Mononuclear cell (primary cell): ENCODE data around the gene BEND5. TPM values are rescaled to one million over a fixed set of nuclear protein-coding genes. Genes with fewer than 3 reads are reported as not detected.

ENCODE experiments used
- H3K27me3 ChIP-seq: 2 replicates; pipeline ENCODE4 v1.6.0; 2011; ENCODE audit warnings: low read length, control low read depth; ENCODE audit not compliant: insufficient read depth
- H3K4me1 ChIP-seq: 2 replicates; pipeline ENCODE4 v1.5.1; 2011; ENCODE audit warnings: mild to moderate bottlenecking, low read length, control low read depth; ENCODE audit not compliant: insufficient read depth
- H3K4me3 ChIP-seq: 2 replicates; pipeline ENCODE4 v1.5.1; 2011; ENCODE audit warnings: mild to moderate bottlenecking, low read length, moderate library complexity
- H3K9me3 ChIP-seq: 2 replicates; pipeline ENCODE4 v1.5.1; 2011; ENCODE audit warnings: low read depth, mild to moderate bottlenecking, control low read depth, low read length
- total RNA-seq: library from RNA; depleted of rRNA; stranded (reverse); fragments of >200 nt; gene quantifications from one replicate; pipeline ENCODE4 v1.2.3, GENCODE V29; 2012

BEND5 gene
- total RNA-seq, 1 donor, result 5.1 TPM

GRCh38 chr1:48718116-48718630 is 58.5 kb downstream of the BEND5 start:
- no peaks in the 10 kb centered on the region for H3K27me3 ChIP-seq
- no peaks in the 10 kb centered on the region for H3K9me3 ChIP-seq
- H3K4me1 ChIP-seq, result no peaks in the 10 kb centered on the region
- H3K4me3 ChIP-seq, result no peak overlapping the region

GRCh38 chr1:48717082-48717481 is 59.6 kb downstream of the BEND5 start:
- no peaks in the 10 kb centered on the region for H3K27me3 ChIP-seq
- no peaks in the 10 kb centered on the region for H3K9me3 ChIP-seq
- H3K4me1 ChIP-seq, result no peaks in the 10 kb centered on the region
- H3K4me3 ChIP-seq, result no peak overlapping the region

GRCh38 chr1:48715921-48716320 is 60.8 kb downstream of the BEND5 start:
- Histone ChIP-seq H3K27me3 (no peaks in the 10 kb centered on the region), H3K9me3 (no peaks in the 10 kb centered on the region), H3K4me1 (no peaks in the 10 kb centered on the region), H3K4me3 (no peak overlapping the region)

GRCh38 chr1:48710915-48711314 is 65.8 kb downstream of the BEND5 start:
- H3K27me3 ChIP-seq, result no peaks in the 10 kb centered on the region
- H3K4me1 ChIP-seq, result no peaks in the 10 kb centered on the region
- H3K9me3 ChIP-seq, result no peaks in the 10 kb centered on the region
- no peak overlapping the region for H3K4me3 ChIP-seq

GRCh38 chr1:48710318-48710717 is 66.4 kb downstream of the BEND5 start:
- Histone ChIP-seq H3K9me3 (no peaks in the 10 kb centered on the region), H3K4me3 (no peak overlapping the region), H3K27me3 (no peaks in the 10 kb centered on the region), H3K4me1 (no peaks in the 10 kb centered on the region)

GRCh38 chr1:48704736-48705135 is 72.0 kb downstream of the BEND5 start:
- H3K4me3 ChIP-seq, result no peak overlapping the region
- H3K4me1 ChIP-seq, result no peaks in the 10 kb centered on the region
- no peaks in the 10 kb centered on the region for H3K27me3 ChIP-seq
- no peaks in the 10 kb centered on the region for H3K9me3 ChIP-seq

DNA sequence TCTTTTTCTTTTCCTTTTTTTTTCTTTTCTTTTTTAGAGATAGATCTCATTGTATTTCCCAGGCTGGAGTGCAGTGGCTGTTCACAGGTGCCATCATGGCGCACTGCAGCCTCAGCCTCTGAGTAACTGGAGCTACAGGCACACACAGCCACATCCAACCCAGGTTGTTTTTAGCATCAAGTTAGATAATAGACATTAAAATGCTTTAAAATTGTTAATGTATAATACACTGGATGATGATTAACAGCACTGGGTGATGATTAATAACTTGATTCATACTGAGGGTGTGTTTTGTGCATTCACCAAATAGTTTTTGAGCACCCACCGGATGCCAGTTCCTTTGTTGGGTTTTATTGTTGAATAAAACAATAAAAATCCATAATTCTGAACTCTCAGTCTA is 75.2 kb downstream of the BEND5 start:
- H3K9me3 ChIP-seq, result no peaks in the 10 kb centered on the region
- H3K4me3 ChIP-seq, result no peak overlapping the region
- H3K4me1 ChIP-seq, result no peaks in the 10 kb centered on the region
- H3K27me3 ChIP-seq, result no peaks in the 10 kb centered on the region

- Histone ChIP-seq H3K4me1 (no peaks in the 10 kb centered on the region), H3K9me3 (no peaks in the 10 kb centered on the region)
These were observed 79.5 kb downstream of the BEND5 start for GRCh38 chr1:48697066-48697707.

GRCh38 chr1:48695161-48695560 is 81.5 kb downstream of the BEND5 start:
- H3K4me3 ChIP-seq, result no peak overlapping the region
- H3K27me3 ChIP-seq, result no peaks in the 10 kb centered on the region
- no peaks in the 10 kb centered on the region for H3K4me1 ChIP-seq
- H3K9me3 ChIP-seq, result no peaks in the 10 kb centered on the region

More at GRCh38 chr1:48697066-48697707, 79.5 kb downstream of the BEND5 start:
- no peak overlapping the region for H3K4me3 ChIP-seq
- no peaks in the 10 kb centered on the region for H3K27me3 ChIP-seq

- Histone ChIP-seq H3K4me1 (no peaks in the 10 kb centered on the region), H3K9me3 (no peaks in the 10 kb centered on the region), H3K4me3 (no peak overlapping the region), H3K27me3 (no peaks in the 10 kb centered on the region)
These were observed 82.9 kb downstream of the BEND5 start for GRCh38 chr1:48693674-48694320.

DNA sequence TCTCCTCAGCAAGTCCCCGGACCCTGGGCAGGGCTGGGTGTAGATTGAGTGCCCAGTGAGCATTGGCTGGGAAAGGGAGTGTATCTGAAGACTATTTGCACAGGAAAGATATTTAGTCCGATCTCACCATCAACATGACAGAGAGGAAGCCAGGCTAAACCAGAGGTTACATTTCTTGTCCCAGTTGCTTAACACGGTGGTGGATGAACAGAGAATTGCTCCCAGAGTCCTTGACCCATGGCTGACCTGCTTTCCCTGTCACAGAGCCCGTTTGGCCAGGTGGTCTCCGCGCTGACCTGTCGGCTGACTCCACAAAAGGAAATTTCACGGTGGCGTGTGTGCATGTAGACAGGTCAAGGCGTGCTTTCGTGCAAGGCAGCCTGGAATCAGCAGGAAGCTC is 83.5 kb downstream of the BEND5 start:
- H3K4me3 ChIP-seq, result no peak overlapping the region
- H3K27me3 ChIP-seq, result no peaks in the 10 kb centered on the region
- H3K4me1 ChIP-seq, result no peaks in the 10 kb centered on the region
- H3K9me3 ChIP-seq, result no peaks in the 10 kb centered on the region

DNA sequence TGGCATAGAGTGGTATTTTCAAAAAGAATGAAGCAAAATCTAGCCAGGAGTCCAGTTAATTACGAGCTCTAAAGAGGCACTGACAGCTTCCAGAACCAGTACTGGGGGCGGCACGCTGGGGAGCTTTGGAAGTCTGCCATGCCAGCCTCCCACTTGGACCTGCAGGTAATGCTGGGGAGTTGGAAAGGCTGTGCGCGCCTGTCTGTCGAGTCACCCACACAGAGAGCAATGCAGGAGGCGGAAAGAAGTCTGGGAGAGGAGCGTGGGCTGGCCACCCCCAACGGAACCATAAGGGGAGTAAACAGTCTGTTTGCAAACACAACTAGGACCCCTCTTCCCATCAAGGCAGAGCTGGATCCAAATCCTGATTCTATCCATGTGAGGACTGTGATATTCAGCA is 84.5 kb downstream of the BEND5 start:
- Histone ChIP-seq H3K4me3 (no peak overlapping the region), H3K4me1 (no peaks in the 10 kb centered on the region), H3K9me3 (no peaks in the 10 kb centered on the region), H3K27me3 (no peaks in the 10 kb centered on the region)

DNA sequence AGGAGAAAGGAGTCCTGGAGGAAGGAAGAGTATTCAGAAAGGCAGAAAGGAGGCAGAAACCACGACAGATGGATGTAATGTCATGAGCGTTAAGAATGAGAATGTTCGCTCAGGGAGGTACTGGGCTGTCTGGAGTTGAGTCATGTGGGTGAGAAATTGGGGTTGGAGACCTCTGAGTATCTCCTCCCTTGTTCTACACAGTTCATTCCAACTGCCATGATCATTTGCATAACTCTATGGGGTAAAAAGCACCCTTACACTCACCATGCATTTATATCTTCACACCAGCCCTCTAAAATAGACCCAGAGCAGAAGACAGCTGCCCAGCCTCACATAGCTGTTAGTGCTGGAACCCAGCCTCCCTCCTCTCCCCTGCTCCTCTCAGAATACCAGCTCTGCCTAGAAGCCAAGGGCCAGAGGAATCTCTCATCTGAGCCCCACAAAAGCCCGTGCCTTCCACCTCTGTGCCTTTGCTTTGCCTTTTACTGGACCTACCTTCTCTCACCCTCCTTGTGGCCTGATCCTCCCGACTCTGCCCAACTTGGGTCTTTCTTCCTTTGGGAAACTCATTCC is 85.2 kb downstream of the BEND5 start:
- no peaks in the 10 kb centered on the region for H3K4me1 ChIP-seq
- H3K27me3 ChIP-seq, result no peaks in the 10 kb centered on the region
- no peaks in the 10 kb centered on the region for H3K9me3 ChIP-seq
- H3K4me3 ChIP-seq, result no peak overlapping the region

- Histone ChIP-seq H3K4me1 (no peaks in the 10 kb centered on the region), H3K27me3 (no peaks in the 10 kb centered on the region), H3K4me3 (no peak overlapping the region), H3K9me3 (no peaks in the 10 kb centered on the region)
These were observed 88.5 kb downstream of the BEND5 start for GRCh38 chr1:48688102-48688760.

- Histone ChIP-seq H3K9me3 (no peaks in the 10 kb centered on the region), H3K27me3 (no peaks in the 10 kb centered on the region), H3K4me1 (no peaks in the 10 kb centered on the region), H3K4me3 (no peak overlapping the region)
These were observed 89.2 kb downstream of the BEND5 start for GRCh38 chr1:48687282-48688045.
